ENCODE results near the gene TTYH1. TPM values are rescaled to one million over a fixed set of nuclear protein-coding genes. Genes with fewer than 3 reads are reported as not detected.

TTYH1 gene
- total RNA-seq, 3 donors from 2014 or later, result 0.48 to 4.6 (median 4.0) TPM

DNA sequence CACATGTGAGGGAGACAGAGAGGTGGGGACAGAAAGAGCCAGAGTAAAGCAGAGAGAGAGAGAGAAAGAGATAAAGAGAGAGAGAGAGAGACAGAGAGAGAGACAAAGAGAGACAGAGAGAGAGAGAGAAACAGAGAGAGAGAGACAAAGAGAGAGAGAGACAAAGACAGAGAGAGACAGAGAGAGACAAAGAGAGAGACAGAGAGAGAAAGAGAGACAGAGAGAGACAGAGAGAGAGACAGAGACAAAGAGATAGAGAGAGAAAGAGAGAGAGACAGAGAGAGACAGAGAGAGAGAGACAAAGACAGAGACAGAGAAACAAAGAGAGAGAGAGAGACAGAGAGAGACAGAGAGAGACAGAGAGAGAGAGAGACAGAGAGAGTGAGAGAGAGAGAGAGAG is 4.2 kb upstream of the TTYH1 start:
- H3K4me3 ChIP-seq, result no peak overlapping the region
- TF ChIP-seq CTCF (IDR thresholded peaks at IDR 0.05), result no peak
- no peak for TF ChIP-seq POLR2AphosphoS5 (IDR thresholded peaks at IDR 0.05)
- no peak for TF ChIP-seq POLR2A (IDR thresholded peaks at IDR 0.05)
- no peaks in the 10 kb centered on the region for H3K4me1 ChIP-seq
- intact Hi-C loops (cut with DNase I; ENCODE audit: low total_unique reads), result no loop called here
- no peak overlapping the region for H3K27ac ChIP-seq
- DNase-seq (ENCODE audit: low spot score in 2 of 2), result no peak
- H3K27me3 ChIP-seq, result peaks cover 6 to 22% of the 10 kb centered on the region in 2 donors
- H3K36me3 ChIP-seq, result no peaks in the 10 kb centered on the region
- H3K9me3 ChIP-seq, result no peaks in the 10 kb centered on the region

GRCh38 chr19:54412877-54413276 is 2.4 kb upstream of the TTYH1 start:
- Histone ChIP-seq H3K4me1 (no peaks in the 10 kb centered on the region), H3K27ac (no peak overlapping the region), H3K36me3 (no peaks in the 10 kb centered on the region), H3K9me3 (no peaks in the 10 kb centered on the region), H3K27me3 (peaks cover 6 to 35% of the 10 kb centered on the region in 2 donors), H3K4me3 (no peak overlapping the region)
- intact Hi-C loops (cut with DNase I; ENCODE audit: low total_unique reads), result no loop called here
- no peak for TF ChIP-seq POLR2A (IDR thresholded peaks at IDR 0.05)
- TF ChIP-seq POLR2AphosphoS5 (IDR thresholded peaks at IDR 0.05), result no peak
- no peak for TF ChIP-seq CTCF (IDR thresholded peaks at IDR 0.05)
- DNase-seq (ENCODE audit: low spot score in 2 of 2), result no peak

DNA sequence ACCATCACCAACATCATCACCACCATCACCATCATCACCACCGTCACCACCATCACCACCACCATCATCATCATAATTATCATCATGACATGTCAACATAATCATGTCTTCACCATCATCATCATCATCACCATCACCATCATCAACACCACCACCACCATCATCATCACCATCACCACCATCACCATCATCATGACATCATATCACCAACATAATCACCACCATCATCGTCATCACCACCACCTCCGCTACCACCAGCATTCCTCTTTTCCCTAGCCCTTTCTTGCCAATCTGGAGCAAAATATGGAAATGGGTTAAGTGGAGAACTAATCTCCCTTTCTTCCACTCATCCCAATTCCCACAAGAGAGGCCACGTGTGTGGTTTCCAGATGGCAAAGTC is 1.1 kb upstream of the TTYH1 start:
- intact Hi-C loops (cut with DNase I; ENCODE audit: low total_unique reads), result no loop called here
- no peak for DNase-seq (ENCODE audit: low spot score in 2 of 2)
- TF ChIP-seq POLR2A (IDR thresholded peaks at IDR 0.05) (no peak), CTCF (IDR thresholded peaks at IDR 0.05) (no peak), POLR2AphosphoS5 (IDR thresholded peaks at IDR 0.05) (no peak)
- Histone ChIP-seq H3K4me1 (no peaks in the 10 kb centered on the region), H3K27ac (no peak overlapping the region), H3K36me3 (no peaks in the 10 kb centered on the region), H3K4me3 (no peak overlapping the region), H3K9me3 (no peaks in the 10 kb centered on the region), H3K27me3 (peaks cover 6 to 40% of the 10 kb centered on the region in 2 donors)

DNA sequence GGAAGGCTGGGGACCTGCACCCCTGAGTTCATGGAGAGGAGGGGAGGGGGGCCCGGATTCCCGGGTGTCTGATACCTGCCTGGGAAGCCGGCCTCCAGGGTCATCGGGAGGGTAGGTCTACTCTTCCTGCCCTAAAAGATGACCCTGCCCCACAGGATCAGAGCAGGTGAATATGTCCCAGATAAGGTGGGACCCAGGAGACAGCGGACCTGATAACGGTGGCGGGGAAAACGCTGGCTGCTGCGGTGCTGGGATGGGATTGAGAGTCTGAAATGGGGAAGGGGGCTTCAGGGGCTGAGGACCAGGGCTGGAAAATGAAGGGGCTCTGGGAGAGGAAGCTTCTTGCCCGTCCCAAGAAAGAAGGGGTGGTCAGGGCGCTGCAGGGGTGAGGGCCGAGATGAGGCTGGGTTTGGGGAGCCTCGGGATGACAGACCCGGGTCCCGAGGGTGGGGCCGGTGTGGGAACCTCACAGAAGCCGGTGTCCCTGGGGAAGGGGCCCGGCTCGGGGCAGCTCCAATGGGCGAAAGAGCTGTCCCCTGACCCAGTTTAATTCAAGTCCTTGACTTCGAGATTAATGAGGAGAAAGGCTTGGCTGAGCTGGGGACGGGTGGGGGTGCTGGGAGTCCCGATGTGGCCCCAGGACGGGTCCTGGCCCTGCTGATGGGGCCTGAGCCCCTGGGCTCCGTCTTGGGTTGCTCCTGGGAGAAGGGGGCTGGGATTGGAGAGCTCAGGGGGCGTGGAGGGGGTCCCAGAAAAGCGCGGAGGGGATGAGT is 823 bp downstream of the TTYH1 start:
- no peak for DNase-seq (ENCODE audit: low spot score in 2 of 2)
- Histone ChIP-seq H3K4me3 (peak overlapping the region in 2 of 3 donors; percentile 45 to 57), H3K9me3 (no peaks in the 10 kb centered on the region), H3K4me1 (no peaks in the 10 kb centered on the region), H3K27ac (no peak overlapping the region), H3K36me3 (no peaks in the 10 kb centered on the region), H3K27me3 (peaks cover 6 to 47% of the 10 kb centered on the region in 2 donors)
- TF ChIP-seq CTCF (IDR thresholded peaks at IDR 0.05) (no peak), POLR2A (IDR thresholded peaks at IDR 0.05) (no peak), POLR2AphosphoS5 (IDR thresholded peaks at IDR 0.05) (no peak)
- intact Hi-C loops (cut with DNase I; ENCODE audit: low total_unique reads), result no loop called here

- Histone ChIP-seq H3K9me3 (no peaks in the 10 kb centered on the region), H3K4me3 (peak overlapping the region in 2 of 3 donors; percentile 29 to 45), H3K27ac (no peak overlapping the region), H3K4me1 (no peaks in the 10 kb centered on the region), H3K36me3 (no peaks in the 10 kb centered on the region), H3K27me3 (peaks cover 6 to 47% of the 10 kb centered on the region in 2 donors)
- no peak for TF ChIP-seq CTCF (IDR thresholded peaks at IDR 0.05)
- TF ChIP-seq POLR2AphosphoS5 (IDR thresholded peaks at IDR 0.05), result no peak
- no peak for TF ChIP-seq POLR2A (IDR thresholded peaks at IDR 0.05)
- intact Hi-C loops (cut with DNase I; ENCODE audit: low total_unique reads), result no loop called here
- no peak for DNase-seq (ENCODE audit: low spot score in 2 of 2)
Observed at GRCh38 chr19:54416695-54417491, 1.6 kb downstream of the TTYH1 start.

Measured in breast epithelium (tissue), 4 donors.